ENCODE results near the gene ULK4.

- TF ChIP-seq CTCF (IDR thresholded peaks at IDR 0.05) (no peak), POLR2A (IDR thresholded peaks at IDR 0.05) (no peak)
Measured at GRCh38 chr3:41419809-41420208, 542.1 kb downstream of the ULK4 start.

All from ovary (tissue), 3 donors.